Measurements from ENCODE around the gene PDE7B.
A peak's percentile ranks its signal among the peaks of the same experiment; 100 is the strongest.
"Not testable (repeated sequence)": the region's sequence is repeated elsewhere in the genome, so short reads cannot be mapped to it uniquely, and the experiment has no call there.

PDE7B gene

GRCh38 chr6:136102991-136103688 lies 251.6 kb downstream of the PDE7B start:
- DNase-seq (ENCODE audit: low spot score), result no peak
- FAIRE-seq, result no peak

DNA sequence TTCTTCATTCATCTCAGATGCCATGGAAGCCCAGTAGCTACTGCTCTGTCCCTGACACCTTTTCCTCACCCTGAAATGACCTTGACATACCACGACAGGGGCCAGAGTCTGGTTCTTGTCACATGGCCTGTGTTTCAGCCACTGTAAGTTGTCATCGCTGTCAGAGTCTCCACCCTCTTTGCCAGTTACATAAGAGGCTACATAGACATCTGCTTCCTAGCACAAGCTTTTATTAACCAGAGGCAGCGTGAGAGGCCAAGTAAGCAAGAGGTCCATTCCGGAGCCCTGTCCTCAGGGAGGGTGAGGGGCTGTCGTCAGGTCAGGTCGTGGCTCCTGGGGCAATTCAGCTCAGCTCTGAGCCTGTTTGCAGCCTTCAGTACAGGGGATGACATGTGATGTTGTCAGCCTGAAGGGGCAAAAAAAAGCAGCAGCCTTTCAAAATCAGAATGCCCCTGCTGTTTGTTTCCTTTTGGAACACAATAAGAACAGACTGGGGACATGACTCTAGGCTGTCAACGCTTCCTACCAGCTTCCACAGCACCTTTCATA lies 252.3 kb downstream of the PDE7B start:
- FAIRE-seq, result no peak

GRCh38 chr6:136104556-136104955 lies 253.1 kb downstream of the PDE7B start:
- DNase-seq (ENCODE audit: low spot score) (no peak), FAIRE-seq (no peak)

More for the DNA sequence above, 252.3 kb downstream of the PDE7B start:
- no peak for DNase-seq (ENCODE audit: low spot score)

- DNase-seq (ENCODE audit: low spot score); FAIRE-seq: not testable (repeated sequence)
Measured at GRCh38 chr6:136105797-136106196, 254.3 kb downstream of the PDE7B start.

DNA sequence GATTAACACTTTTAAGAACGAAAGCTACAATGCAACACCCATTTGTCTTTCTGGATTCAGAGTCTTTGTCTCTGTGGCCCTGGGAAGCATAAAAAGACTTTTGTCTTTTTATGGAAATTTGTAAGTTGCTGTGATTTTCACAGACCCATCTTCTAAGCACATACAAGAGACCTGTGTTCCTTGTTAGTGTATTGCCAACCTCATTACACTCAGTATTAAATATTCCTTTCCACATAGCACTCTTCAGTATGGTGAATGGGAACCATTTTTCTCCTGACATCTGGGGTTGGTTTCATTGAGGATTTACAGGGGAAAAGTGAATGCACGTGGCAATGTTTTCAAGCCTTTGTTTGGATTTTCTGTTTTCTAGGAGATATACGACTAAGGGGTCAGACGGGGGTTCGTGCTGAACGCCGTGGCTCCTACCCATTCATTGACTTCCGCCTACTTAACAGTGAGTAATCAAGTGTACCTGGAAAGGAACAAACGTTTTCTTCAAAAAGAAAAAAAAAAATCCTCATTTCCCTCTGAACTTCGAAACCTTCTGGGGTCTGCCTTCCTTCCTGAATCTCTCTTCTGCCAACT lies 257.0 kb downstream of the PDE7B start:
- no peak for DNase-seq (ENCODE audit: low spot score)
- FAIRE-seq, result no peak

DNA sequence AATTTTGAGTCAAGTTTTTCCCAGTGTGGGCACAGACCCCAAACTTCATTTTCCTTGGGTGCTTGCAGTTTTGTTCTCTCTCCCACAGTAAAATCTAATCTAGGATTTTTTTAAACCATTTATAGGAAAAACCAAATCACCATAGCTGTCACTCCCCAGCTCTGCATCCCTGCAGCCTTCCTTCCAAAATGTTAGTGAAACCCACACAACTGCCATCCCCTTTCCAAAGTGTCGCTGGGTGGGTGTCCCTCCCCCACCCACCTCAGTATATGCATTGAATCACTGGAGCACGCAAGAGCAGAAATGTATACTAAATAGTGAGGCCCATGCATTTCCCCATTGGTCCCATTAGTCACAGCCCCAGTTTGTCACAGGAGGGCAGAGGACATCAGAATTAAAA lies 260.3 kb downstream of the PDE7B start:
- DNase-seq (ENCODE audit: low spot score) (no peak), FAIRE-seq (no peak)

- FAIRE-seq (no peak), DNase-seq (ENCODE audit: low spot score) (no peak)
Measured at GRCh38 chr6:136112262-136112661, 260.8 kb downstream of the PDE7B start.

DNA sequence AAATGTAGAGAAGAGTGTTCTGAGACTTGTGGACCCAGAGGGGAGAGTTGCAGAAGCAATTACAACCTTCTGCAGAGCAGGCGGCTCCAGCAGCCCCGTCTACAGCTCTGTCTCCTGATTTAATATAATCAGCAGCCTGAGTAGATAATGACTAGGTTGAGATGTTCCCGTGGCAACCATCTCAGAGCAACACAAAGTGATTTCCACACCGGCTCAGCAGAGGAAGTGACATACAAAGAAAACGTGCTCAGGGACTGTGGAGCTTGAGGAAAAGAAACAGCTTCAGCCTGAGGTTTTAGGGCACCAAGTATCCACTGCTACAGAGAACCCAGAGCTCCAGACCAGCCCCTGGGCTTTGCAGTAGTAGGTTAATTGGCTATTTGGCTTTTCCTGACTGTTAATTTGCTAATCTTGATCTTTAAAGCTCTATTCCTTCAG lies 262.3 kb downstream of the PDE7B start:
- DNase-seq (ENCODE audit: low spot score), result peak; percentile 32

DNA sequence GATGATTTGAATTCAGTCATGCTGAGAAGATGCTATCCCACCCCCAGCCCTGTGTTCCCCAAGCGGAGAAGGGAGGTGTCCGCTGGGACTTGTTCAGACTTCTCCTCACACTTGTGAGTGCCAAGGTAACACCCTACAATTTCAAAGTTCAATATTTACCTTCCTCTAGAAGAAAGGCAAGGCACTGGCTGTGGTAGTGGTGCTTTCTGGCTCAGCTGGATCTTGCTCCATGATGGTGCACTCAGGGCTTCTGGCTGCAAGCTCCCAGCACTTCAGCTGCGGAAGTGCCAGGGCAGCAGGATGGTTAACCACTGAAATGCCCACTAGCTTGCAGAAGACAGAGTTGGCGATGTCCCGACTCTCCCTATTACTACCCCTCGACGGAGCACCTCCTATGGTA lies 263.2 kb downstream of the PDE7B start:
- FAIRE-seq (no peak), DNase-seq (ENCODE audit: low spot score) (no peak)

More for the DNA sequence above, 262.3 kb downstream of the PDE7B start:
- FAIRE-seq, result no peak

DNA sequence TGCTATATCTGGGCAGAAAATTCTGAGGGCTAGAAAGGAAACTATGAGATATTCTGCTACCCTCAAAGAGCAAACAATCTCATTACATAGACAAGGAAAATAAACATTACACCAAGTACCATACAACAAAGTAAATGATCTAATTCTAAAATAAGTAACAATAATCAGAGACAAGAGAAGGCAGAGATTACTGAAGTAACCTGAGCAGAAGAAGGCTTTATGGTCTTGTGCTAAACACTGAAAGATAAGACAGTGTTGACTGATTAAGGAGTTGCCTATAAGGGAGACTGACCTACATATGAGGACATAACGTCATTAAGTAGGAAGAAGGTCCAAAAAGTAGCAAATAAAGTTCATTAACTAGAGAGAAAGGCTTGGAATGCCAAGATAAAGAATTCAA lies 264.4 kb downstream of the PDE7B start:
- no peak for FAIRE-seq
- DNase-seq (ENCODE audit: low spot score), result no peak

GRCh38 chr6:136117081-136117480 lies 265.6 kb downstream of the PDE7B start:
- FAIRE-seq, result no peak
- no peak for DNase-seq (ENCODE audit: low spot score)

DNA sequence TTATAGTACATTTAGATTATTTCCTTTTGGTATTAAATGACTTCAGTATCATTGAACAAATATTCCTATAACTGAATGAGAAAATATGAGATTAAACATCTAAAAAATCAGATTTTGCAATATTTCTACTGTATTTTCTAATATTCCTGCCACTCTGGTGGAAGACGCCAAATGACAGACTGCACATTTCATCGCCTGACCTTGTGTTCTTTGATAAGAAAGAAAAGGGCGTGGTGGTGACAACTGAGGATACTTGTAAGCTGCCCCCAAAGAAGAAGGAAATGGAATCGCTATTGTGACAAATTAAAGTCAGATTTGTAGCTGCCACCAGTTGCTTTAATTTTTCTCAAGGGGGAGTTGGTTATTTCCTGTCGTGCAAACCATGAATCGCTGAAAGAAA lies 267.3 kb downstream of the PDE7B start:
- FAIRE-seq, result no peak
- no peak for DNase-seq (ENCODE audit: low spot score)

GRCh38 chr6:136123468-136123867 lies 272.0 kb downstream of the PDE7B start:
- FAIRE-seq, result no peak
- DNase-seq (ENCODE audit: low spot score), result no peak

- no peak for DNase-seq (ENCODE audit: low spot score)
- FAIRE-seq, result no peak
Measured at GRCh38 chr6:136125585-136125984, 274.1 kb downstream of the PDE7B start.

GRCh38 chr6:136127873-136128272 lies 276.4 kb downstream of the PDE7B start:
- DNase-seq (ENCODE audit: low spot score) (no peak), FAIRE-seq (no peak)

DNA sequence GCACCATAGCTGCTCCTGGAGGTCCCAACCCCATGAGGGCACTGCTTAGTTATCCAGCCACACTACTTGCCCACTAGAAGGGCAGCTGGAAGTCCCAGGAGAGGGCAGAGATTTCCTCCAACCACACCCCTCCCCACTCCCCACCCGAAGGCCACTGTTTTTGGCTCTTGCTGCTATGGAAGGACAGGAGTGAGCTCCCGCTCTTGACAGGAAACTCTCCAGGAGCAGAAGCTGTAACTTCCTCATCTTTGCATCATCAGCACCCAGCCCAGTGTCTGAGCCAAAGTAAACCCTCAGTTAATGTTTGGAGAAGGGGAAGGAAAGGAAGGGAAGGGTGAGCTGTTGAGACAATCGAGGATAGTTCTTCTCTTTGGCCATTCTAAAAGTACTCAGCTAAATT lies 277.9 kb downstream of the PDE7B start:
- no peak for DNase-seq (ENCODE audit: low spot score)
- FAIRE-seq, result no peak

- DNase-seq (ENCODE audit: low spot score) (no peak), FAIRE-seq (no peak)
Measured at GRCh38 chr6:136134268-136134667, 282.8 kb downstream of the PDE7B start.

- DNase-seq (ENCODE audit: low spot score) (no peak), FAIRE-seq (no peak)
Measured at GRCh38 chr6:136134751-136135150, 283.2 kb downstream of the PDE7B start.

GRCh38 chr6:136136274-136136673 lies 284.8 kb downstream of the PDE7B start:
- FAIRE-seq (no peak), DNase-seq (ENCODE audit: low spot score) (no peak)

GRCh38 chr6:136137008-136137692 lies 285.6 kb downstream of the PDE7B start:
- DNase-seq (ENCODE audit: low spot score) (no peak), FAIRE-seq (no peak)

GRCh38 chr6:136137739-136138402 lies 286.4 kb downstream of the PDE7B start:
- FAIRE-seq (no peak), DNase-seq (ENCODE audit: low spot score) (no peak)

DNA sequence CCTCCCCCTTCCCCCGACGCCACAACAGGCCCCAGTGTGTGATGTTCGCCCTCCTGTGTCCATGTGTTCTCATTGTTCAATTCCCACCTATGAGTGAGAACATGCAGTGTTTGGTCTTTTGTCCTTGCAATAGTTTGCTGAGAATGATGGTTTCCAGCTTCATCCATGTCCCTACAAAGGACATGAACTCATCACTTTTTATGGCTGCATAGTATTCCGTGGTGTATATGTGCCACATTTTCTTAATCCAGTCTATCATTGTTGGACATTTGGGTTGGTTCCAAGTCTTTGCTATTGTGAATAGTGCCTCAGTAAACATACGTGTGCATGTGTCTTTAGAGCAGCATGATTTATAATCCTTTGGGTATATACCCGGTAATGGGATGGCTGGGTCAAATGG lies 287.6 kb downstream of the PDE7B start:
- not testable (repeated sequence) for FAIRE-seq; DNase-seq (ENCODE audit: low spot score)
